ENCODE data around the gene ZNF850. TPM values are rescaled to one million over a fixed set of nuclear protein-coding genes. Genes with fewer than 3 reads are reported as not detected.

The ZNF850 gene
- total and polyA plus RNA-seq, 2 experiments from 2014 or later, result 1.1 to 7.6 TPM

DNA sequence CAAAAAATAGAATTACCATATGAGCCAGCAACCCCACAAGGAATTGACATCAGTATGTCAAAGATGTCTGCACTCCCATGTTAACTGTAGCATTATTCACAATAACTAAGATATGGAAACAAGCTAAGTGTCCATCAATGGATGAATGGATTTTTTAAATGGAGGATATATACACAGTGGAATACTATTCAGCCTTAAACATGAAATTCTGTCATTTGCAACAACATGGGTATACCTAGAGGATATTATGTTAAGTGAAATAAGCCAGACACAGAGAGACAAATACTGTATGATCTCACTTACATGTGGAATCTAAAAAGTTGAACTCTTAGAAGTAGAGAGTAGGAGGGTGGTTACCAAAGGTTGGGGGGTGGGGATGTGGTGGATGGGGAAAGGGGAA lies 93.2 kb downstream of the ZNF850 start:
- no peak overlapping the region for H3K4me3 ChIP-seq

DNA sequence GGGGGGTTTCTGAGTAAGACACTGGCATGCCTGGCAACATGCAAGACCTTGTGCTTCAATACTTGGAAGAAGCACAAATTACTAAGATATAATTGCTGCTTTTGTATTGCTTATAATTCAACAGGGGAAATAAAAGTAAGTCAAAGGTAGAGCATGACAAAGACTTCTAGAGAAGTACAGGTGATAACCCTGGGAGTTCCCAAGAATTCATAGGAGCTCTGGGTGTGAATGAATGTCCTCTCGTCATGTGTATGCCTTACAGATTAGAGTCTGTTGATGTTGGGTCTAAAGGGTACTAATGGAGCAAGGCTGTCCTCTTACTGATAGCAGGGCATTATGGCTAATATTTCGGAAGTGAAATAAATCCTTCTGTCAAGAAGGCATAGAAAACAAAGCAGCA lies 98.4 kb downstream of the ZNF850 start:
- Histone ChIP-seq H3K4me3 (no peak overlapping the region), H3K36me3 (replicated peaks; ENCODE audit: insufficient read depth, low read depth) (no peaks in the 10 kb centered on the region), H3K79me2 (peaks cover 33% of the 10 kb centered on the region), H3K4me1 (ENCODE audit: insufficient read depth) (no peaks in the 10 kb centered on the region), H3K9me3 (ENCODE audit: low read depth) (peaks cover 5% of the 10 kb centered on the region), H2AFZ (no peak overlapping the region), H4K20me1 (ENCODE audit: insufficient read depth, poor library complexity, severe bottlenecking) (no peaks in the 10 kb centered on the region), H3K27me3 (no peaks in the 10 kb centered on the region), H3K27ac (no peak overlapping the region), H3K4me2 (no peak overlapping the region), H3K9me2 (replicated peaks; ENCODE audit: insufficient read depth) (no peaks in the 10 kb centered on the region)
- no peak for TF ChIP-seq EZH2 (IDR thresholded peaks at IDR 0.05; ENCODE audit: borderline replicate concordance)
- no peak for DNase-seq (ENCODE audit: low spot score)
- 94% methylated on average over 2 of the region's 2 CpGs for WGBS (ENCODE audit: low lambda C conversion rate, missing lambda C conversion rate)

More for the DNA sequence above, 93.2 kb downstream of the ZNF850 start:
- no peak for DNase-seq (ENCODE audit: low spot score)
- Histone ChIP-seq H2AFZ (no peak overlapping the region), H3K4me2 (no peak overlapping the region), H3K4me1 (ENCODE audit: insufficient read depth) (no peaks in the 10 kb centered on the region), H3K9me3 (ENCODE audit: low read depth) (no peaks in the 10 kb centered on the region), H3K9me2 (replicated peaks; ENCODE audit: insufficient read depth) (no peaks in the 10 kb centered on the region), H4K20me1 (ENCODE audit: insufficient read depth, poor library complexity, severe bottlenecking) (no peaks in the 10 kb centered on the region), H3K27ac (no peak overlapping the region), H3K27me3 (no peaks in the 10 kb centered on the region), H3K79me2 (peaks cover 20% of the 10 kb centered on the region), H3K36me3 (replicated peaks; ENCODE audit: insufficient read depth, low read depth) (peaks cover 6% of the 10 kb centered on the region)
- no peak for TF ChIP-seq EZH2phosphoT487 (IDR thresholded peaks at IDR 0.05; ENCODE audit: low read depth, severe bottlenecking, unreplicated experiment)
- TF ChIP-seq, protein P1, sequence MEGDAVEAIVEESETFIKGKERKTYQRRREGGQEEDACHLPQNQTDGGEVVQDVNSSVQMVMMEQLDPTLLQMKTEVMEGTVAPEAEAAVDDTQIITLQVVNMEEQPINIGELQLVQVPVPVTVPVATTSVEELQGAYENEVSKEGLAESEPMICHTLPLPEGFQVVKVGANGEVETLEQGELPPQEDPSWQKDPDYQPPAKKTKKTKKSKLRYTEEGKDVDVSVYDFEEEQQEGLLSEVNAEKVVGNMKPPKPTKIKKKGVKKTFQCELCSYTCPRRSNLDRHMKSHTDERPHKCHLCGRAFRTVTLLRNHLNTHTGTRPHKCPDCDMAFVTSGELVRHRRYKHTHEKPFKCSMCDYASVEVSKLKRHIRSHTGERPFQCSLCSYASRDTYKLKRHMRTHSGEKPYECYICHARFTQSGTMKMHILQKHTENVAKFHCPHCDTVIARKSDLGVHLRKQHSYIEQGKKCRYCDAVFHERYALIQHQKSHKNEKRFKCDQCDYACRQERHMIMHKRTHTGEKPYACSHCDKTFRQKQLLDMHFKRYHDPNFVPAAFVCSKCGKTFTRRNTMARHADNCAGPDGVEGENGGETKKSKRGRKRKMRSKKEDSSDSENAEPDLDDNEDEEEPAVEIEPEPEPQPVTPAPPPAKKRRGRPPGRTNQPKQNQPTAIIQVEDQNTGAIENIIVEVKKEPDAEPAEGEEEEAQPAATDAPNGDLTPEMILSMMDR (IDR thresholded peaks at IDR 0.05; ENCODE audit: poor library complexity), result no peak
- no peak for TF ChIP-seq EZH2 (IDR thresholded peaks at IDR 0.05; ENCODE audit: borderline replicate concordance)

DNA sequence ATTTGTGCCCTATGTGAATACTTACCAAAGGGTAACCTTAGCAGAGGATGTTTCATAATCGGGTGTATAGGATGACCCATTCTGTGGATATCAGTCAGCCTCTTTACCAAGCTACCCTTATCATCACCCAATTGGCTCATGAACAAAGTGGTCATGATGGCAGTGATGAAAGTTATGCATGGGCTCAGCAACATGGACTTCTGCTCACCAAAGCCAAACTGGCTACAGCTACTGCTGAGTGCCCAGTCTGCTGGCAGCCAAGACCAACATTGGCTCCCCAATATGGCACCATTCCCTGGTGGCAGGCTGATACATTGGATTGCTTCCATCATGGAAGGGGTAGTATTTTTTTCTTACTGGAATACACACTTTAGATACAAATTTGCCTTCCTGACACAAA lies 100.2 kb downstream of the ZNF850 start:
- WGBS (ENCODE audit: low lambda C conversion rate, missing lambda C conversion rate), result 92% methylated on average over 1 of the region's 1 CpG
- H3K4me3 ChIP-seq, result no peak overlapping the region
- H4K20me1 ChIP-seq (ENCODE audit: insufficient read depth, poor library complexity, severe bottlenecking), result no peaks in the 10 kb centered on the region
- H3K36me3 ChIP-seq (replicated peaks; ENCODE audit: insufficient read depth, low read depth), result no peaks in the 10 kb centered on the region
- no peak overlapping the region for H2AFZ ChIP-seq
- no peak for TF ChIP-seq EZH2phosphoT487 (IDR thresholded peaks at IDR 0.05; ENCODE audit: low read depth, severe bottlenecking, unreplicated experiment)
- TF ChIP-seq, protein P1 (IDR thresholded peaks at IDR 0.05; ENCODE audit: poor library complexity), result no peak
- DNase-seq (ENCODE audit: low spot score), result no peak
- H3K4me2 ChIP-seq, result no peak overlapping the region
- peaks cover 3% of the 10 kb centered on the region for H3K4me1 ChIP-seq (ENCODE audit: insufficient read depth)
- H3K9me3 ChIP-seq (ENCODE audit: low read depth), result peaks cover 5% of the 10 kb centered on the region
- H3K27me3 ChIP-seq, result no peaks in the 10 kb centered on the region
- H3K79me2 ChIP-seq, result peaks cover 49% of the 10 kb centered on the region
- no peak overlapping the region for H3K27ac ChIP-seq
- no peaks in the 10 kb centered on the region for H3K9me2 ChIP-seq (replicated peaks; ENCODE audit: insufficient read depth)

DNA sequence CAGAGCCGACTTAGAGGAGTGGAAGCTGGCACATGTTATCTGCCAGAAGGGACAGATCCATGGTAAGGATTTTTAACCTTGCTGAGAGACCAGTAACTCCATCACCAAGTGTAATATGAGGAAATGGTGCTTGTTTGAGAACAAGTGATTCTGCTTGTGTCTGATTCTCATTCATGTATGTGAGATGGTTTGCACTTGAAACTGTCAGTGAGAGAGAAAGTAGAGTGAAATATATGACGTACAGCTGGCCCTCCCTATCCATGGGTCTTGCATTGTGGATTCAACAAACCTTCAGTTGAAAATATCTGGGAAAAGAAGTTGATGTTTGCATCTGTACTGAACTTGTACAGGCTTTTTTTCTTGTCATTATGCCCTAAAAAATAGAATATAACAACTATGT lies 104.0 kb downstream of the ZNF850 start:
- Histone ChIP-seq H3K36me3 (replicated peaks; ENCODE audit: insufficient read depth, low read depth) (no peaks in the 10 kb centered on the region), H3K9me3 (ENCODE audit: low read depth) (peaks cover 12% of the 10 kb centered on the region), H2AFZ (no peak overlapping the region), H3K27me3 (no peaks in the 10 kb centered on the region), H3K9me2 (replicated peaks; ENCODE audit: insufficient read depth) (no peaks in the 10 kb centered on the region), H4K20me1 (ENCODE audit: insufficient read depth, poor library complexity, severe bottlenecking) (no peaks in the 10 kb centered on the region), H3K27ac (no peak overlapping the region), H3K4me2 (peak overlapping the region; percentile 75), H3K79me2 (peaks cover 54% of the 10 kb centered on the region), H3K4me3 (no peak overlapping the region), H3K4me1 (ENCODE audit: insufficient read depth) (peaks cover 8% of the 10 kb centered on the region)
- TF ChIP-seq EZH2 (IDR thresholded peaks at IDR 0.05; ENCODE audit: borderline replicate concordance) (no peak), EZH2phosphoT487 (IDR thresholded peaks at IDR 0.05; ENCODE audit: low read depth, severe bottlenecking, unreplicated experiment) (no peak)
- TF ChIP-seq, protein P1 (IDR thresholded peaks at IDR 0.05; ENCODE audit: poor library complexity), result no peak
- WGBS (ENCODE audit: low lambda C conversion rate, missing lambda C conversion rate), result 87% methylated on average over 2 of the region's 2 CpGs
- DNase-seq (ENCODE audit: low spot score), result no peak

Measured in hepatocyte (in vitro differentiated cells).